ENCODE data around the gene MALL.
"Not testable (repeated sequence)": the region's sequence is repeated elsewhere in the genome, so short reads cannot be mapped to it uniquely, and the experiment has no call there.

Gene MALL

DNA sequence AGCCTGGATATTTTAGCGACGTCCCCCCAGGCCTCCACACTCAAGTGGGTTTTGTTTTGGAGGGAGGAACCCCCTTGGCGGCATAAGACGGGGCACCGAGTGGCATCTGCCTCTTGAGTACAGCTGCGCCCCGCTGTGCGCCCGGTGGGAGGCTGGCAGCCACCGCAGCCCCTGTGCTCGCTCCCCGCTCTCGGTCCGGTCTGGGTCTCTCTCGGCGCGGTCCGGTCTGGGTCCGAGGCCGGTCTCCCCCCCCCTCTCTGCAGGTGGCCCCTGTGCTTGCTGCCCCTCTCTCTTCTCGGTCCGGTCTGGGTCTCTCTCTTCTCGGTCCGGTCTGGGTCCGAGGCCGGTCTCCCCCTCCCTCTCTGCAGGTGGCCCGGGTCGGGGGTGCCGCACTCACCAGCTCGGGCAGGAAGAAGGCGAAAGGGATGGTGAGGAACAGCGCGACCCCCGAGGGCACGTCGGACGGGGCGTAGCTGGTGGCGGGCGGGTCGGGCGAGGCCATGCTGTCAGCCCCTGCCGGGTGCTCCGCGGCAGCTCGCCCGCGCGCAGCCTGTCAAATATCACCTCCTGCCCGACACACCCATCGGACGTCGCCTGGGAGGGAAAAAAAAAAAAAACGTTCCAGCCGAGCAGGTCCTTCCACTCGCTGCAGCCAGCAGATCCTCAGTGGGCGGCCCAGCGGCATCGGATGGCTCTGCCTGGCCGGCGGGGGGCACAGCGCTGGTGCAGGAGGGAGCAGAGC, at the start of gene MALL:
TSS of gene MALL (minus strand) at position 532 of the 742 bp plus-strand sequence. CDS start at position 502, 30 bp downstream.
- DNase-seq (ENCODE audit: low read depth): no peak
- TF ChIP-seq, protein P1, sequence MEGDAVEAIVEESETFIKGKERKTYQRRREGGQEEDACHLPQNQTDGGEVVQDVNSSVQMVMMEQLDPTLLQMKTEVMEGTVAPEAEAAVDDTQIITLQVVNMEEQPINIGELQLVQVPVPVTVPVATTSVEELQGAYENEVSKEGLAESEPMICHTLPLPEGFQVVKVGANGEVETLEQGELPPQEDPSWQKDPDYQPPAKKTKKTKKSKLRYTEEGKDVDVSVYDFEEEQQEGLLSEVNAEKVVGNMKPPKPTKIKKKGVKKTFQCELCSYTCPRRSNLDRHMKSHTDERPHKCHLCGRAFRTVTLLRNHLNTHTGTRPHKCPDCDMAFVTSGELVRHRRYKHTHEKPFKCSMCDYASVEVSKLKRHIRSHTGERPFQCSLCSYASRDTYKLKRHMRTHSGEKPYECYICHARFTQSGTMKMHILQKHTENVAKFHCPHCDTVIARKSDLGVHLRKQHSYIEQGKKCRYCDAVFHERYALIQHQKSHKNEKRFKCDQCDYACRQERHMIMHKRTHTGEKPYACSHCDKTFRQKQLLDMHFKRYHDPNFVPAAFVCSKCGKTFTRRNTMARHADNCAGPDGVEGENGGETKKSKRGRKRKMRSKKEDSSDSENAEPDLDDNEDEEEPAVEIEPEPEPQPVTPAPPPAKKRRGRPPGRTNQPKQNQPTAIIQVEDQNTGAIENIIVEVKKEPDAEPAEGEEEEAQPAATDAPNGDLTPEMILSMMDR (IDR thresholded peaks at IDR 0.05; ENCODE audit: control insufficient read depth, insufficient read depth, low read depth, low read length, missing control alignments): no peak
- peak within 1 kb of the TSS; percentile 52 for H3K4me3 ChIP-seq (ENCODE audit: control insufficient read depth, low read depth, low read length)

GRCh38 chr2:110157153-110157793, 41.7 kb upstream of the MALL start:
- TF ChIP-seq, protein P1 (IDR thresholded peaks at IDR 0.05; ENCODE audit: control insufficient read depth, insufficient read depth, low read depth, low read length, missing control alignments): peak; percentile 87
- H3K4me3 ChIP-seq (ENCODE audit: control insufficient read depth, low read depth, low read length): no peak overlapping the region
- DNase-seq (ENCODE audit: low read depth): peak; percentile 50

DNA sequence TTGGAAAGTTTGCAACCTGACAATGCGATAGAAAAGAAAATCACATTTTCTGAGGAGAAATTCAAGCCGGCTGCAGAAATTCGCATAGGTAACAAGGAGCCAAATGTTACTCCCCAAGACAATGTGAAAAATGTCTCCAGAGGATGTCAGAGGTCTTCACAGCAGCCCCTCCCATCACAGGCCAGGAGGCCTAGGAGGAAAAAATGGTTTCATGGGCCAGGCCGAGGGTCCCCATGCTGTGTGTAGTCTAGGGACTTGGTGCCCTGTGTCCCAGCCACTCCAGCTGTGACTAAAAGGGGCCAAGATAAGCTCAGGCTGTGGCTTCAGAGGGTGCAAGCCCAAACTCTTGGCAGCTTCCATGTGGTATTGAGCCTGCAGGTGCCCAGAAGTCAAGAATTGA, 39.2 kb upstream of the MALL start:
- not testable (repeated sequence) for DNase-seq (ENCODE audit: low read depth)

DNA sequence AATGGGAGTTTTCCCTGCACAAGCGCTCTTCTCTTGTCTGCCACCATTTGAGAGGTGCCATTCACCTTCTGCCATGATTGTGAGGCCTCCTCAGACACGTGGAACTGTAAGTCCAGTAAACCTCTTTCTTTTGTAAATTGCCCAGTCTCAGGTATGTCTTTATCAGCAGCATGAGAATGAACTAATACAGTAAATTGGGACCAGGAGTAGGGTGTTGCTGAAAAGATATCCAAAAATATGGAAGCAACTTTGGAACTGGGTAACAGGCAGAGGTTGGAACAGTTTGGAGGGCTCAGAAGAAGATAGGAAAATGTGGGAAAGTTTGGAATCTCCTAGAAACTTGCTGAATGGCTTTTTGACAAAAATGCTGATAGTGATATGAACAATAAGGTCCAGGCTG, 38.6 kb upstream of the MALL start:
- not testable (repeated sequence) for H3K4me3 ChIP-seq (ENCODE audit: control insufficient read depth, low read depth, low read length); DNase-seq (ENCODE audit: low read depth)

More for the DNA sequence above, 39.2 kb upstream of the MALL start:
- not testable (repeated sequence) for H3K4me3 ChIP-seq (ENCODE audit: control insufficient read depth, low read depth, low read length)

- TF ChIP-seq, protein P1 (IDR thresholded peaks at IDR 0.05; ENCODE audit: control insufficient read depth, insufficient read depth, low read depth, low read length, missing control alignments): no peak
- H3K4me3 ChIP-seq (ENCODE audit: control insufficient read depth, low read depth, low read length): no peak overlapping the region
- DNase-seq (ENCODE audit: low read depth): no peak
Measured at GRCh38 chr2:110153416-110153815, 37.8 kb upstream of the MALL start.

DNA sequence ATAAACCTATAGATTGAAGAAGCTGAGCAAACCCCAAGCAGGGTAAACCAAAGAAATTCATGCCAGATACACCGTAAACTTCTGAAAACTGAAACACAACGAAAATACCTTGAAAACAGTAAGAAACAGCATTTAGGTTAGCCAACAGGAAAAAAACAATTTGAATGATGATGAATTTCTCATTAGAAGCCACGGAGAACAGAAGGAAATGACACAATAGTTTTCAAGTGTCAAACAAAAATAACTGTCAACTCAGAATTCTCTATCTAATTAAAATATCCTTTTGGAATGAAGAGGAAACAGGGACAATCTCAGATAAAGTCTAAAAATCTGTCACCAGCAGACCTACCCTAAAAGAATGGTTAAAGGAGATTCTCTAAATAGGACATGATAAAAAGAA, 37.3 kb upstream of the MALL start:
- TF ChIP-seq, protein P1 (IDR thresholded peaks at IDR 0.05; ENCODE audit: control insufficient read depth, insufficient read depth, low read depth, low read length, missing control alignments): no peak
- DNase-seq (ENCODE audit: low read depth): no peak
- H3K4me3 ChIP-seq (ENCODE audit: control insufficient read depth, low read depth, low read length): no peak overlapping the region

DNA sequence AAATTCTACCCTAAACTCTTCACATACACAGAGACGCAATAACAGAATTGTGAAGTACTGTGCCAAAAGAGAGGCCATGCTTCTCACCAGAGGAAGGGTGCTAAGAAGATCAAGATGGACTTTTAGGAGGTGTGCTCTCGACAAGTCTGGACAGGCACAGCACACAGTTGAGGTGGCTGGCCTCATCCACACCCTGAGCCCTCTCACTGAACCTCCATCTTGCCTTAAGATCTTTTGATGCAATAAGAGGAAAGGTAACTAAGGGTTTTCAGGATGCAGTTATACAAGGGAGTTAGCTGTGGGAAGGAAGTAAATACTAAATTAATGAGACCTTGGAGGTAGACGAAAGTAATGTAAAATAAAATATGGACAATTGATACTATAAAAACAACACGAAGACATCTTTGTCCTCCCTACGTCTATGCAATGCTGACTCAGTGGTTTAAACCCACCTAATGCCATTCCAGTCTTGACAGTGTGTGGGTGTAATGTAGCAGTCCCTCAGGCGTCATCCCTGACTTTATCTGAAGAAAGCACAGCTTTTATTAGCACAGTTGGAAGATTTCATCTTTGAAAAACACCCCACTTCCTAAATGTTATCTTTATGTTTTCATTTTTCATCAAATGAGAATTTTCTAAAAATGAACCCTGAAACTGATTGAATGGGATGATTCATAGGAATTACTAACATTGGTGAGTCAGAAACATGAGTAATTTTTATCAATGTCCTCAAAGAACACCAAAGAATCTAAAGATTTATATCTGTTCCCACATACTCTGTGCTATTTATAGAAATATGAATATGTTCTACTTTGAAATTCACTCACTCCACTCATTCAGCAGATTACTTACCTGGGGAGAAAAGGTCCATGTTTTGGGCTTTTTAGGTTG, 34.0 kb upstream of the MALL start:
- TF ChIP-seq, protein P1 (IDR thresholded peaks at IDR 0.05; ENCODE audit: control insufficient read depth, insufficient read depth, low read depth, low read length, missing control alignments): no peak
- DNase-seq (ENCODE audit: low read depth): peak; percentile 91
- no peak overlapping the region for H3K4me3 ChIP-seq (ENCODE audit: control insufficient read depth, low read depth, low read length)
